Testis (tissue), 2 donors: ENCODE measurements around the gene PSMA3.

ENCODE experiments used
- CTCF ChIP-seq, 3 experiments: fragments of 450-650 bp in 2 of 3; fragments of 200-600 bp in 1 of 3; sonication (generic) in 1 of 3; IDR thresholded peaks; one replicate each; pipeline ENCODE4 v1.5.1; 2016 to 2019; ENCODE audit warnings: antibody characterized with exemption in 3 of 3, mild to moderate bottlenecking in 2 of 3, moderate library complexity in 1 of 3
- POLR2A ChIP-seq: fragments of 450-650 bp; IDR thresholded peaks from one replicate; pipeline ENCODE4 v1.6.1; 2017; ENCODE audit warnings: antibody characterized with exemption, mild to moderate bottlenecking, moderate library complexity

GRCh38 chr14:58216544-58216943 is 28.1 kb upstream of the PSMA3 start:
- TF ChIP-seq CTCF (IDR thresholded peaks at IDR 0.05) (no peak), POLR2A (no peak)
